Breast epithelium (tissue), 4 donors: Measurements from ENCODE around the gene CNEP1R1. TPM values are rescaled to one million over a fixed set of nuclear protein-coding genes. Genes with fewer than 3 reads are reported as not detected.

Source experiments
- DNase-seq, 2 donors: peaks; one replicate each; pipeline ENCODE4 v3.0.0-alpha.2; 2019; ENCODE audit warnings: low spot score in 2 of 2
- H3K27ac ChIP-seq, 2 donors: fragments of 200-600 bp; sonication (generic) in 1 of 2; one replicate each; pipeline ENCODE4 v1.5.1; 2016 to 2019; ENCODE audit warnings: mild to moderate bottlenecking in 1 of 2
- H3K27me3 ChIP-seq, 2 donors: fragments of 200-600 bp; sonication (generic) in 1 of 2; one replicate each; pipeline versions ENCODE4 v1.5.1 to v1.6.0; 2017 to 2019; ENCODE audit warnings: control low read depth in 1 of 2, mild to moderate bottlenecking in 1 of 2
- H3K36me3 ChIP-seq: fragments of 200-600 bp; one replicate; pipeline ENCODE4 v1.5.1; 2019
- H3K4me1 ChIP-seq, 2 donors: fragments of 200-600 bp; sonication (generic); one replicate each; pipeline ENCODE4 v1.5.1; 2016 to 2019; ENCODE audit warnings: control low read depth in 1 of 2
- H3K4me3 ChIP-seq, 3 donors: fragments of 200-600 bp; sonication (generic); 1 replicate in 2 of 3; 2 replicates in 1 of 3; pipeline ENCODE4 v1.5.1; 2016 to 2019; ENCODE audit warnings: mild to moderate bottlenecking in 3 of 3, moderate library complexity in 2 of 3
- H3K9me3 ChIP-seq, 2 donors: fragments of 200-600 bp; sonication (generic) in 1 of 2; one replicate each; pipeline ENCODE4 v1.5.1; 2016 to 2019; ENCODE audit warnings: control low read depth in 1 of 2
- POLR2A ChIP-seq: fragments of 450-650 bp; IDR thresholded peaks from one replicate; pipeline ENCODE4 v1.6.1; 2016; ENCODE audit warnings: antibody characterized with exemption, mild to moderate bottlenecking, moderate library complexity
- POLR2AphosphoS5 ChIP-seq, 3 donors: sonication (generic); formaldehyde crosslinking; IDR thresholded peaks; one replicate each; pipeline ENCODE4 v1.6.1; 2017; ENCODE audit warnings: antibody characterized with exemption in 3 of 3
- intact Hi-C: fragments of 100-400 bp; cut with DNase I; formaldehyde crosslinking; loops from one replicate; pipeline ENCODE4 v1.15.1; 2023; ENCODE audit warnings: low total_unique reads
- total RNA-seq, 3 donors: library from RNA; depleted of rRNA; stranded (reverse); fragments of >200 nt; gene quantifications; one replicate each; pipeline ENCODE4 v1.1.0, GENCODE V29; 2016
- TF ChIP-seq, protein P1 (sequence below), 3 donors: fragments of 450-650 bp; IDR thresholded peaks; one replicate each; pipeline ENCODE4 v1.5.1; 2016 to 2017; ENCODE audit warnings: antibody characterized with exemption in 3 of 3, mild to moderate bottlenecking in 3 of 3, moderate library complexity in 3 of 3

Gene CNEP1R1, protein sequence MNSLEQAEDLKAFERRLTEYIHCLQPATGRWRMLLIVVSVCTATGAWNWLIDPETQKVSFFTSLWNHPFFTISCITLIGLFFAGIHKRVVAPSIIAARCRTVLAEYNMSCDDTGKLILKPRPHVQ
- 10 to 100 TPM; 16.5 to 20.8 (median 17.4) TPM for total RNA-seq

DNA sequence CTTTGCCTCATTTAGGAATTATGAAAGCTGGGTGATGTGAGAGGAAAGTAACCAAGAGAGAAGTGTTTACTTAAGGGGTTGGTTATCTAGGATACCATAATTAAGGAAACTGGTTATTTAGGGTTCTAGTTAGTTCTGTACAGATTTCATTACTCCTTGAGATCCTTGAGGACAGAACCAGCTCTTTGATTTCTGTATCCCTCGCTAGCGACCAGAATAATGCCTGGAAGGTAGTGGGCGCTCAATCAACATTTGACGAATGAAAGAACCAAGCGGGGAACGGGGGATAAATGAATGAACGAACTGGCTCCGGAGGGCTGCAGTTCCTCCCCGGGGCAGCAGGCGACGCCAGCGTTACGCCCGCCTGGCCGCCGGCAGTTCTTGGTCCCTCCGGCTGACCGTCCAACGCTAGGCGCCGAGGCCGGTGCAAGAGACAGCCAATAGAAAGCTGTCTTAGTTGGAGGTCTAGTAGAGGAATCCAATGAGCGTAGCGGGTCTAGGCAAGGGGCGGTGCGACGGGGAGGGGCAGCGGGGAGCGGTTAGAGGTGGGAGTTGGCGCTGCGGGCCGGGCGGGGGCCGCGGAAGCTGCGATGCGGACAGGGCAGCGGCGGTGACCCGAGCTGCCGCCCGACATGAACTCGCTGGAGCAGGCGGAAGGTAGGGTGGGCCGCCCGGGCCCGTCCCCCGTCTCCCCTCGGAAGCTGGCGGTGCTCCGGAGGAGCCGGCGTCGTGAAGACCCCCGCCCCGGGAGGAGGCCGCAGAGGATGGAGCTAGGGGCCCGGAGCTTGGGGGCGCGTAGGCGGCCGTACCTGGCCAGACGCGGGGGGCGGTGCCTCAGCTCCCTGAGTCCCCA is at the start of gene CNEP1R1:
Gene CNEP1R1, plus strand, starts transcription at position 542 of the 853 bp plus-strand sequence. Its CDS starts 91 bp downstream, at position 633.
- peak; percentile 94 to 95 for DNase-seq
- TF ChIP-seq POLR2AphosphoS5 (IDR thresholded peaks at IDR 0.05) (peak; percentile 34 to 80 (median 48)), POLR2A (no peak)
- TF ChIP-seq, protein P1, sequence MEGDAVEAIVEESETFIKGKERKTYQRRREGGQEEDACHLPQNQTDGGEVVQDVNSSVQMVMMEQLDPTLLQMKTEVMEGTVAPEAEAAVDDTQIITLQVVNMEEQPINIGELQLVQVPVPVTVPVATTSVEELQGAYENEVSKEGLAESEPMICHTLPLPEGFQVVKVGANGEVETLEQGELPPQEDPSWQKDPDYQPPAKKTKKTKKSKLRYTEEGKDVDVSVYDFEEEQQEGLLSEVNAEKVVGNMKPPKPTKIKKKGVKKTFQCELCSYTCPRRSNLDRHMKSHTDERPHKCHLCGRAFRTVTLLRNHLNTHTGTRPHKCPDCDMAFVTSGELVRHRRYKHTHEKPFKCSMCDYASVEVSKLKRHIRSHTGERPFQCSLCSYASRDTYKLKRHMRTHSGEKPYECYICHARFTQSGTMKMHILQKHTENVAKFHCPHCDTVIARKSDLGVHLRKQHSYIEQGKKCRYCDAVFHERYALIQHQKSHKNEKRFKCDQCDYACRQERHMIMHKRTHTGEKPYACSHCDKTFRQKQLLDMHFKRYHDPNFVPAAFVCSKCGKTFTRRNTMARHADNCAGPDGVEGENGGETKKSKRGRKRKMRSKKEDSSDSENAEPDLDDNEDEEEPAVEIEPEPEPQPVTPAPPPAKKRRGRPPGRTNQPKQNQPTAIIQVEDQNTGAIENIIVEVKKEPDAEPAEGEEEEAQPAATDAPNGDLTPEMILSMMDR (IDR thresholded peaks at IDR 0.05) = peak; percentile 99 to 100 (median 100)
- Histone ChIP-seq H3K36me3 (no peaks in the 10 kb centered on the region), H3K27me3 (no peaks in the 10 kb centered on the region), H3K4me3 (peak within 1 kb of the TSS; percentile 82 to 96 (median 91)), H3K4me1 (peaks cover 0 to 11% of the 10 kb centered on the region in 2 donors), H3K27ac (peak within 1 kb of the TSS; percentile 75 to 81), H3K9me3 (no peaks in the 10 kb centered on the region)
- intact Hi-C loops = no loop called here

DNA sequence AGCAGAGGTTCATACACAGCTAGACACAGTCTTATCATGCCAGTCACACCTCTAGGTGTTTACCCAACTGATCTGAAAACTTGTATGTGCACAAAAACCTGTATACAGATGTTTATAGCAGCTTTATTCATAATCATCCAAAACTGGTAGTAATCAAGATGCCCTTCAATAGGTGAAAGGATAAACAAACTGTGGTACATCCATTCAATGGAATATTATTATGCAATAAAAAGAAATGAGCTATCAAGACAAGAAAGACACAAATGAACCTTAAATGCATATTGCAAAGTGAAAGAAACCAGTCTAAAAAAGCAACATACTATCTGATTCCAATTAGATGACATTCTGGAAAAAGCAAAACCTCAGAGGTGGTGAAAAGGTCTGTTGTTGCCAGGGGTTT is 47.6 kb upstream of the CNEP1R1 start:
- Histone ChIP-seq H3K27me3 (no peaks in the 10 kb centered on the region), H3K4me1 (no peaks in the 10 kb centered on the region), H3K4me3 (no peak overlapping the region), H3K9me3 (peaks cover 0 to 10% of the 10 kb centered on the region in 2 donors), H3K36me3 (no peaks in the 10 kb centered on the region), H3K27ac (no peak overlapping the region)
- intact Hi-C loops = no loop called here
- no peak for DNase-seq
- TF ChIP-seq POLR2AphosphoS5 (IDR thresholded peaks at IDR 0.05) (no peak), POLR2A (no peak)
- TF ChIP-seq, protein P1 (IDR thresholded peaks at IDR 0.05) = no peak

DNA sequence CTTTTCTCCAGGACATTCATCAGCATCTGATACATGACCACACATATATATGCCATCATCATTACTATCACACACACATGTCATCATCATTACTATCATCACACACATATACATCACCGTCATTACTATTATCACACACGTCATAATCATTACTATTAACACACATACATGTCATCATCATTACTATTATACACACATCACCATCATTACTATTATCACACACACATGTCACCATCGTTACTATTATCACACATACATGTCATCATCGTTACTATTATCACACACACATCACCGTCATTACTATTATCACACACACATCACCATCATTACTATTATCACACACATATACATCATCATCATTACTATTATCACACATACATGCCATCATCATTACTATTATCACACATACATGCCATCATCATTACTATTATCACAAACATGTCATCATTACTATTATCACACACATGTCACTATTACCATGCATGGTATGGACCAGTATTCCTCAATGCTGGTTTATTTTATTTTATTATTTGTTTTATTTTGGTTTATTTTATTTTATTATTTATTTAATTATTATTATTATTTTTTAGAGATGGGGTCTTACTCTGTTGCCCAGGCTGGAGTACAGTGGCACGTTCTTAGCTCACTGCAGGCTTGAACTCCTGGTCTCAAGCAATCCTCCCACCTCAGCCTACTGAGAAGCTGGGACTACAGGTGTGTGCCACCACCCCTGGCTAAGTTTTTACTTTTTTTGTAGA is 46.3 kb upstream of the CNEP1R1 start:
- no peaks in the 10 kb centered on the region for H3K27me3 ChIP-seq
- no peaks in the 10 kb centered on the region for H3K36me3 ChIP-seq
- no peak for DNase-seq
- H3K27ac ChIP-seq = no peak overlapping the region
- intact Hi-C loops = no loop called here
- no peaks in the 10 kb centered on the region for H3K4me1 ChIP-seq
- TF ChIP-seq POLR2AphosphoS5 (IDR thresholded peaks at IDR 0.05) (no peak), POLR2A (no peak)
- TF ChIP-seq, protein P1 (IDR thresholded peaks at IDR 0.05) = no peak
- H3K4me3 ChIP-seq = no peak overlapping the region
- H3K9me3 ChIP-seq = peaks cover 0 to 10% of the 10 kb centered on the region in 2 donors

DNA sequence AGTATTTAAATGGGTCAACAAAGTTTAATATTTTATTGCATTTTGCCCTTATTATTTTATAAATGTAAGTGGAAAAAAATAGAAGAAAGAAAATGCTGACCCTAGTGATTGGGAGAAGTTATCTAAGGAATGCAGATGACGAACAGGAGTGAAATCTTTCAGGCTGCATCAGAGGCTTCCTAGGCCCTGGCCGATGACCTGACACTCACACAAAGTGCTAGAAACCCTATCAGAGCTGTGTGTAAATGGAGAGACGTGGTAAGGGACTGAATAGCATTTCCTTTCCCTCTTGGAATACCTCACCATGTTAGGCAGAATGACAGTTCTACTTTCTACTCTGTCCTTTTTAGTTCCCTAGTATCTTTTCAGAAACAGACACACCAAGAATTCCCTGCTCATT is 44.9 kb upstream of the CNEP1R1 start:
- no peaks in the 10 kb centered on the region for H3K36me3 ChIP-seq
- intact Hi-C loops = no loop called here
- H3K27ac ChIP-seq = no peak overlapping the region
- no peak for DNase-seq
- H3K4me3 ChIP-seq = no peak overlapping the region
- H3K4me1 ChIP-seq = no peaks in the 10 kb centered on the region
- TF ChIP-seq POLR2A (no peak), POLR2AphosphoS5 (IDR thresholded peaks at IDR 0.05) (no peak)
- TF ChIP-seq, protein P1 (IDR thresholded peaks at IDR 0.05) = no peak
- peaks cover 0 to 10% of the 10 kb centered on the region in 2 donors for H3K9me3 ChIP-seq
- H3K27me3 ChIP-seq = no peaks in the 10 kb centered on the region
